ENCODE data around the gene ARHGEF26.
"Not testable (repeated sequence)": the region's sequence is repeated elsewhere in the genome, so short reads cannot be mapped to it uniquely, and the experiment has no call there.

DNA sequence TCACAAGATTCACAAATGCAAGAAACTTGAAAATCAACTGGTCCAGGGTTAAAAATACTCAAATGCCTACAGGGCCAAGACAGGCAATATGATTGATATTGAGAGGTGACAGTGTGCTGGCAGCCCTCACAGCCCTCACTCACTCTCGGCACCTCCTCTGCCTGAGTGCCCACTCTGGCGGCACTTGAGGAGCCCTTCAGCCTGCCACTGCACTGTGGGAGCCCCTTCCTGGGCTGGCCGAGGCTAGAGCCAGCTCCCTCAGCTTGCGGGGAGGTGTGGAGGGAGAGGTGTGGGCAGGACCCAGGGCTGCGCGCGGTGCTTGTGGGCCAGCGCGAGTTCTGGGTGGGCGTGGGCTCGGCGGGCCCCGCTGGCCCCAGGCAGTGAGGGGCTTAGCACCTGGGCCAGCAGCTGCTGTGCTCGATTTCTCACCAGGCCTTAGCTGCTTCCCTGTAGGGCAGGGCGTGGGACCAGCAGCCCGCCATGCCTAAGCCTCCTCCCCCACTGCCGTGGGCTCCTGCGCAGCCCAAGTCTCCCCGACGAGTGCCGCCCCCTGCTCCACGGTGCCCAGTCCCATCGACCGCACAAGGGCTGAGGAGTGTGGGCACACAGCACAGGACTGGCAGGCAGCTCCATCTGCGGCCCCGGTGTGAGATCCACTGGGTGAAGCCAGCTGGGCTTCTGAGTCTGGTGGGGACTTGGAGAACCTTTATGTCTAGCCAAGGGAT is 33.3 kb upstream of the ARHGEF26 start:
- TF ChIP-seq POLR2A (IDR thresholded peaks at IDR 0.05) = not testable (repeated sequence)
- TF ChIP-seq, protein P1, sequence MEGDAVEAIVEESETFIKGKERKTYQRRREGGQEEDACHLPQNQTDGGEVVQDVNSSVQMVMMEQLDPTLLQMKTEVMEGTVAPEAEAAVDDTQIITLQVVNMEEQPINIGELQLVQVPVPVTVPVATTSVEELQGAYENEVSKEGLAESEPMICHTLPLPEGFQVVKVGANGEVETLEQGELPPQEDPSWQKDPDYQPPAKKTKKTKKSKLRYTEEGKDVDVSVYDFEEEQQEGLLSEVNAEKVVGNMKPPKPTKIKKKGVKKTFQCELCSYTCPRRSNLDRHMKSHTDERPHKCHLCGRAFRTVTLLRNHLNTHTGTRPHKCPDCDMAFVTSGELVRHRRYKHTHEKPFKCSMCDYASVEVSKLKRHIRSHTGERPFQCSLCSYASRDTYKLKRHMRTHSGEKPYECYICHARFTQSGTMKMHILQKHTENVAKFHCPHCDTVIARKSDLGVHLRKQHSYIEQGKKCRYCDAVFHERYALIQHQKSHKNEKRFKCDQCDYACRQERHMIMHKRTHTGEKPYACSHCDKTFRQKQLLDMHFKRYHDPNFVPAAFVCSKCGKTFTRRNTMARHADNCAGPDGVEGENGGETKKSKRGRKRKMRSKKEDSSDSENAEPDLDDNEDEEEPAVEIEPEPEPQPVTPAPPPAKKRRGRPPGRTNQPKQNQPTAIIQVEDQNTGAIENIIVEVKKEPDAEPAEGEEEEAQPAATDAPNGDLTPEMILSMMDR (IDR thresholded peaks at IDR 0.05) = not testable (repeated sequence)
